ENCODE results near the gene ZBED1.
"Not testable (repeated sequence)": the region's sequence is repeated elsewhere in the genome, so short reads cannot be mapped to it uniquely, and the experiment has no call there.

Gene ZBED1

GRCh38 chrX:2511326-2511725, 10.6 kb upstream of the ZBED1 start:
- no peak overlapping the region for H3K4me3 ChIP-seq (ENCODE audit: low read depth, low read length)
- TF ChIP-seq, protein P1, sequence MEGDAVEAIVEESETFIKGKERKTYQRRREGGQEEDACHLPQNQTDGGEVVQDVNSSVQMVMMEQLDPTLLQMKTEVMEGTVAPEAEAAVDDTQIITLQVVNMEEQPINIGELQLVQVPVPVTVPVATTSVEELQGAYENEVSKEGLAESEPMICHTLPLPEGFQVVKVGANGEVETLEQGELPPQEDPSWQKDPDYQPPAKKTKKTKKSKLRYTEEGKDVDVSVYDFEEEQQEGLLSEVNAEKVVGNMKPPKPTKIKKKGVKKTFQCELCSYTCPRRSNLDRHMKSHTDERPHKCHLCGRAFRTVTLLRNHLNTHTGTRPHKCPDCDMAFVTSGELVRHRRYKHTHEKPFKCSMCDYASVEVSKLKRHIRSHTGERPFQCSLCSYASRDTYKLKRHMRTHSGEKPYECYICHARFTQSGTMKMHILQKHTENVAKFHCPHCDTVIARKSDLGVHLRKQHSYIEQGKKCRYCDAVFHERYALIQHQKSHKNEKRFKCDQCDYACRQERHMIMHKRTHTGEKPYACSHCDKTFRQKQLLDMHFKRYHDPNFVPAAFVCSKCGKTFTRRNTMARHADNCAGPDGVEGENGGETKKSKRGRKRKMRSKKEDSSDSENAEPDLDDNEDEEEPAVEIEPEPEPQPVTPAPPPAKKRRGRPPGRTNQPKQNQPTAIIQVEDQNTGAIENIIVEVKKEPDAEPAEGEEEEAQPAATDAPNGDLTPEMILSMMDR (IDR thresholded peaks at IDR 0.05; ENCODE audit: insufficient read depth, low read depth, low read length, missing control alignments), result no peak
- no peak for DNase-seq (ENCODE audit: low read depth)

GRCh38 chrX:2508648-2509335, 8.0 kb upstream of the ZBED1 start:
- no peak overlapping the region for H3K4me3 ChIP-seq (ENCODE audit: low read depth, low read length)
- TF ChIP-seq, protein P1 (IDR thresholded peaks at IDR 0.05; ENCODE audit: insufficient read depth, low read depth, low read length, missing control alignments), result no peak
- DNase-seq (ENCODE audit: low read depth), result no peak

DNA sequence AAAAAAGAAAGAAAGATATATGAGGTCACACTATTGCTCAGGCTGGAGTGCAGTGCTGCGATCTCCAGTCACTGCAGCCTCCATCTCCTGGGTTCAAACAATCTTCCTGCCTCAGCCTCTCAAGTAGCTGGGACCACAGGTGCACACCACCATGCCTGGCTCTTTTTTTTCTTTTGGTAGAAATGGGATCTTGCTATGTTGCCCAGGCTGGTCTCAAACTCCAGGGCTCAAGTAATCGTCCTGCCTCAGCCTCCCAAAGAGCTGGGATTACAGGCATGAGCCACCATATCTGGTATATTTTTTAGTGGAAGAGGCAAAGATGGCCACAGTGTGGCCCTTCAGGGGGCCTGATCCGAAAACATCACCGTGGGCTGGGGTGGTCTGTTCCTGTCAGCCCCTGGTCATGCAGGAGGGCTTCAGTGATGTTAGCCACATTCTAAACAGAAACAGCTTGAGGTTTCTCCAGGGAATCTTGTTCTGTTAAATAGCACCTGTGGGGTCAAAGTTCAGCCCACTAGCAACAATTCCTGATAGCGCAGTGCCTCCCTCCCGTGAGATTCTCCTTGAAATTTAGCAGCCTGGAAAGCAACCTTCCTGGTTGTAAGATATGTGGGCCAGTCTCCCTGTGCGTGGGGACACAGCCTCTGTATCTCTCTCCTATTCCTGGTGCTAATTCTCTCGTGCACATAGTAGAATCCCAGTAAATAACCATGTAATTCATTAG, 7.3 kb upstream of the ZBED1 start:
- no peak for DNase-seq (ENCODE audit: low read depth)
- TF ChIP-seq, protein P1 (IDR thresholded peaks at IDR 0.05; ENCODE audit: insufficient read depth, low read depth, low read length, missing control alignments), result no peak

DNA sequence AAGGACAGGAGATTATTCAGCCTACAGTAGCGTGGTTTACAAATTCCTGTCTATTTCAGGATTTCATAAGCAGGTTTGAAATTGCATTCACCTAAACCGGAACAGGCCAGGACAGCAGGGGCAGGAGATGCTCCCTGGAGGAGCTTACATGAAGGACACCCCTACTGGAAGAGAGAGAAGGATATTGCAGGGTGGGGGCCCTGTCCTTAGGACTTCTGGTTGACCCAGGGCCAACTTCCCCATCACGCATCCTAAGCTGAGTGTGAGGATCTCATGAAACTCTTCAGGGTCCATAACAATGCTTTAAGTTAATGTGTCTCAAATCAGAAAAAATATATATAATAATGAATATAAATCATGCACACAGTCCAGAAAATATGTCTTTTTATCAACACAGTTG, 6.4 kb upstream of the ZBED1 start:
- DNase-seq (ENCODE audit: low read depth), result no peak
- TF ChIP-seq, protein P1 (IDR thresholded peaks at IDR 0.05; ENCODE audit: insufficient read depth, low read depth, low read length, missing control alignments), result no peak
- no peak overlapping the region for H3K4me3 ChIP-seq (ENCODE audit: low read depth, low read length)

More for the DNA sequence above, 7.3 kb upstream of the ZBED1 start:
- no peak overlapping the region for H3K4me3 ChIP-seq (ENCODE audit: low read depth, low read length)

DNA sequence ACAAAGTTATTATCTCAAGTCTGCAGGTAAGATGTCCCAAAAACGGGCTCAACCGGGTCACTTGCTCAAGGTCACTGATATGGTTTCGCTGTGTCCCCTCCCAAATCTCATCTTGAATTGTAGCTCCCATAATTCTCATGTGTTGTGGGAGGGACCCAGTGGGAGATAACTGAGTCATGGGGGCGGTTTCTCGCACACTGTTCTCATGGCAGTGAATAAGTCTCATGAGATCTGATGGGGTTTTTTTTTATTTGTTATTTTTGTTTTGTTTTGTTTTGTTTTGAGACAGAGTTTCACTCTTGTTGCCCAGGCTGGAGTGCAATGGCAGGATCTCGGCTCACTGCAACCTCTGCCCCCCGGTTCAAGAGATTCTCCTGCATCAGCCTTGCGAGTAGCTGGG, 4.6 kb upstream of the ZBED1 start:
- DNase-seq (ENCODE audit: low read depth), result not testable (repeated sequence)

DNA sequence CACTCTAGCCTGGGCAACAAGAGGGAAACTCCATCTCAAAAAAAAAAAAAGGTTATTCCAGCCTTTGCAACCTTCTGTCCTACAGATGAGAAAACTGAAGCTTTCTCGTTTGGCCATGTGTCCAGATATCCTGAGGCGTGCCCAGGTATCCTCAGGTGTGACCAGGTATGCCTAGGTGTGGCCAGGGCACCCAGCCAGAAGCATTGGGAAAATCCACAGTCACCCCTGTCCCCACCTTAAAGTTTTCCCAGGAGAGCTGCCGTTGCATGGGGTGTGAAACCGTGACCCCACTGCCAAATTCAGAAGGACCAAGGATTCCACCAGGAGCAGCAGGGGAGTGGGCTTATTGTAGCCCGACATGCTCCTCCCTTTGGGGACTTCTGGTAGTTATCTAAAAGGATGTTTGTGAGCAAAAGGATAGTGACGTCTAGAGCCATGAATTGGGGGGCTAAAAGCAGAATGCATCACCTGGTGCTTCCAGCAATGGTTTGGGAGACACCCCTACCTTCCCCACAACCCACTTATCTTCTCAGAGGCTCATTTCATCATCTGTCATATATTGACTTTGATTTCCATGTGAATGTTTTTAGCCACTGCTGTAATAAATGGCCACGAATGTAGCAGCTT, 4.0 kb upstream of the ZBED1 start:
- H3K4me3 ChIP-seq (ENCODE audit: low read depth, low read length), result no peak overlapping the region
- DNase-seq (ENCODE audit: low read depth), result no peak
- TF ChIP-seq, protein P1 (IDR thresholded peaks at IDR 0.05; ENCODE audit: insufficient read depth, low read depth, low read length, missing control alignments), result no peak

More for the DNA sequence above, 4.6 kb upstream of the ZBED1 start:
- H3K4me3 ChIP-seq (ENCODE audit: low read depth, low read length), result not testable (repeated sequence)
